HEK293T (cell line): ENCODE data around the gene USP17L13.
"Not testable (repeated sequence)": the region's sequence is repeated elsewhere in the genome, so short reads cannot be mapped to it uniquely, and the experiment has no call there.

Experiments used
- CTBP1 ChIP-seq: fragments of 450-650 bp; IDR thresholded peaks from 2 replicates; pipeline ENCODE4 v1.6.1; 2016; ENCODE audit warnings: borderline replicate concordance
- ELF4 ChIP-seq: fragments of 450-650 bp; IDR thresholded peaks from 2 replicates; pipeline ENCODE4 v1.6.1; 2017; ENCODE audit warnings: antibody characterized with exemption
- FOXA1 ChIP-seq: fragments of 450-650 bp; IDR thresholded peaks from 2 replicates; pipeline ENCODE4 v1.6.1; 2016; ENCODE audit warnings: mild to moderate bottlenecking
- FOXM1 ChIP-seq: fragments of 450-650 bp; IDR thresholded peaks from 2 replicates; pipeline ENCODE4 v1.6.1; 2017; ENCODE audit warnings: mild to moderate bottlenecking, borderline replicate concordance
- PKNOX1 ChIP-seq: fragments of 450-650 bp; IDR thresholded peaks from 2 replicates; pipeline ENCODE4 v1.6.1; 2016
- SP1 ChIP-seq: fragments of 450-650 bp; IDR thresholded peaks from 2 replicates; pipeline ENCODE4 v1.6.1; 2017
- SUZ12 ChIP-seq: fragments of 450-650 bp; IDR thresholded peaks from 2 replicates; pipeline ENCODE4 v1.6.1; 2016; ENCODE audit warnings: mild to moderate bottlenecking
- ZNF384 ChIP-seq: fragments of 450-650 bp; IDR thresholded peaks from 2 replicates; pipeline ENCODE4 v1.6.1; 2016

GRCh38 chr4:9271719-9272118 lies 47.0 kb downstream of the USP17L13 start:
- not testable (repeated sequence) for TF ChIP-seq ELF4, SP1, SUZ12, FOXA1, CTBP1, FOXM1, ZNF384, PKNOX1
